K562 (cell line): ENCODE measurements around the gene GOLGA2. TPM values are rescaled to one million over a fixed set of nuclear protein-coding genes. Genes with fewer than 3 reads are reported as not detected.

Experiments used
- ATAC-seq: fragments of 200-7000 bp; cut with Tn5 transposase; 3 replicates; pipeline ENCODE4 v1.9.1; 2020; ENCODE audit warnings: moderate library complexity
- BruUV-seq: library from RNA; stranded (reverse); fragments of 400-500 nt; replicated peaks from 2 replicates; lab custom pipeline; 2021; lab: Mats Ljungman, UMichigan
- CTCF ChIA-PET: fragments of 300-600 bp; formaldehyde crosslinking; extraction: SDS; loops from one replicate; lab custom pipeline; 2021; ENCODE audit warnings: low intra/inter-chr PET ratio; lab: Yijun Ruan, JAX
- POLR2A ChIA-PET: fragments of 300-600, 350-650 bp; sonication (Branson Sonifier 250); formaldehyde crosslinking; extraction: SDS; loops from one replicate; lab custom pipeline; 2021; ENCODE audit warnings: antibody characterized with exemption, inconsistent platforms; lab: Yijun Ruan, JAX
- DNase-seq, 4 experiments: peaks; one replicate each; pipeline versions ENCODE4 v3.0.0 to v3.0.0-alpha.2; 2011 to 2018; ENCODE audit warnings: low spot score in 3 of 4, mixed read lengths in 3 of 4; ENCODE audit errors: extremely low read depth in 1 of 4
- FAIRE-seq: peaks from 2 replicates; lab custom pipeline; 2011; peaks lifted over from hg19 to GRCh38; lab: Jason Lieb, UNC
- H2AFZ ChIP-seq: 2 replicates; pipeline ENCODE4 v1.6.0; 2011; ENCODE audit warnings: low read depth, low read length, control low read depth, inconsistent platforms
- H3K27ac ChIP-seq: fragments of 200-600 bp; 3 replicates; pipeline ENCODE4 v1.8.0; 2011; ENCODE audit warnings: low read depth, mild to moderate bottlenecking, control low read depth, inconsistent platforms, low read length, moderate library complexity, mixed read lengths; ENCODE audit errors: extremely low read depth
- H3K27me3 ChIP-seq, 2 experiments: fragments of 300-600 bp in 1 of 2; 2 replicates in 1 of 2; 3 replicates in 1 of 2; pipeline versions ENCODE4 v1.6.0 to v1.8.0; 2011; ENCODE audit warnings: inconsistent platforms in 2 of 2, low read length in 2 of 2, mild to moderate bottlenecking in 1 of 2, mixed read lengths in 1 of 2, moderate library complexity in 1 of 2; ENCODE audit not compliant: control insufficient read depth in 2 of 2, insufficient read depth in 2 of 2
- H3K36me3 ChIP-seq: fragments of 300-600 bp; 3 replicates; pipeline ENCODE4 v1.8.0; 2011; ENCODE audit warnings: mild to moderate bottlenecking, low read length, inconsistent platforms; ENCODE audit not compliant: control insufficient read depth, insufficient read depth
- H3K4me1 ChIP-seq, 2 experiments: fragments of 200-600 bp in 1 of 2; replicated peaks in 1 of 2; 2 replicates in 1 of 2; 3 replicates in 1 of 2; pipeline versions ENCODE4 v1.5.1 to v1.8.0; 2011; ENCODE audit warnings: inconsistent platforms in 2 of 2, low read length in 2 of 2, mild to moderate bottlenecking in 1 of 2, mixed read lengths in 1 of 2, moderate library complexity in 1 of 2; ENCODE audit not compliant: control insufficient read depth in 2 of 2, insufficient read depth in 2 of 2
- H3K4me2 ChIP-seq: 2 replicates; pipeline ENCODE4 v1.6.1; 2011; ENCODE audit warnings: low read length, control low read depth, inconsistent platforms, mixed read lengths; ENCODE audit not compliant: insufficient read depth
- H3K4me3 ChIP-seq: fragments of 200-600 bp; sonication (generic), shearing (Covaris generic); 2 replicates; pipeline ENCODE4 v1.5.1; 2016; ENCODE audit warnings: control low read depth, inconsistent platforms
- H3K79me2 ChIP-seq: fragments of 200-600 bp; 3 replicates; pipeline ENCODE4 v1.8.0; 2011; ENCODE audit warnings: low read length, inconsistent platforms; ENCODE audit not compliant: control insufficient read depth, insufficient read depth
- H3K9ac ChIP-seq, 2 experiments: 2 replicates each; pipeline versions ENCODE4 v1.6.0 to v1.6.1; 2011; ENCODE audit warnings: low read depth in 2 of 2, low read length in 2 of 2, control low read depth in 1 of 2, inconsistent platforms in 1 of 2, mild to moderate bottlenecking in 1 of 2, mixed read lengths in 1 of 2; ENCODE audit not compliant: insufficient read depth in 1 of 2
- H3K9me1 ChIP-seq: one replicate; pipeline ENCODE4 v1.6.0; 2011; ENCODE audit warnings: inconsistent platforms, mild to moderate bottlenecking, low read length, moderate library complexity; ENCODE audit not compliant: control insufficient read depth, insufficient read depth
- H3K9me3 ChIP-seq: replicated peaks from 2 replicates; pipeline ENCODE4 v1.5.1; 2011; ENCODE audit warnings: low read depth, low read length, inconsistent platforms; ENCODE audit not compliant: control insufficient read depth, insufficient read depth
- H4K20me1 ChIP-seq: replicated peaks from 2 replicates; pipeline ENCODE4 v1.6.1; 2011; ENCODE audit warnings: low read length, inconsistent platforms, mixed read lengths; ENCODE audit not compliant: control insufficient read depth, insufficient read depth
- BRCA1 ChIP-seq, 2 experiments: fragments of 450-650 bp in 1 of 2; sonication (generic) in 1 of 2; formaldehyde crosslinking in 1 of 2; IDR thresholded peaks; 2 replicates each; pipeline versions ENCODE4 v1.5.0 to v1.6.1; 2017 to 2020; ENCODE audit warnings: mild to moderate bottlenecking in 1 of 2, missing genetic modification reagents in 1 of 2
- BRD9 ChIP-seq: fragments of 450-650 bp; IDR thresholded peaks from 2 replicates; pipeline ENCODE4 v1.6.1; 2018; ENCODE audit warnings: low read depth; ENCODE audit not compliant: partially characterized antibody
- ELF1 ChIP-seq: fragments of 200-800 bp; sonication (Bioruptor generic); IDR thresholded peaks from 2 replicates; pipeline ENCODE4 v1.6.1; 2016; ENCODE audit warnings: missing genetic modification characterization, missing compliant biosample characterization
- ETV5 ChIP-seq: sonication (generic); formaldehyde crosslinking; IDR thresholded peaks from 2 replicates; pipeline ENCODE4 v1.4.0; 2020; ENCODE audit warnings: low read depth, mild to moderate bottlenecking, missing genetic modification reagents
- GABPB1 ChIP-seq: sonication (generic); formaldehyde crosslinking; IDR thresholded peaks from 2 replicates; pipeline ENCODE4 v1.8.0; 2022; ENCODE audit warnings: mild to moderate bottlenecking, missing genetic modification reagents
- IFI16 ChIP-seq: fragments of 250-450 bp; sonication (Bioruptor Pico); IDR thresholded peaks from 2 replicates; pipeline ENCODE4 v2.1.2; 2022; ENCODE audit warnings: mild to moderate bottlenecking, inconsistent platforms
- NCOA4 ChIP-seq: fragments of 450-650 bp; IDR thresholded peaks from 2 replicates; pipeline ENCODE4 v1.6.1; 2018; ENCODE audit warnings: mild to moderate bottlenecking; ENCODE audit not compliant: partially characterized antibody
- TAL1 ChIP-seq: fragments of 450-650 bp; IDR thresholded peaks from 2 replicates; pipeline ENCODE4 v1.6.1; 2016; ENCODE audit warnings: mild to moderate bottlenecking
- ZFP36 ChIP-seq: fragments of 150-350 bp; IDR thresholded peaks from 2 replicates; pipeline ENCODE4 v1.6.1; 2018; ENCODE audit warnings: low read length, low read depth; ENCODE audit not compliant: partially characterized antibody
- ZNF316 ChIP-seq: fragments of 450-650 bp; IDR thresholded peaks from 2 replicates; pipeline ENCODE4 v1.6.1; 2016
- ZNF384 ChIP-seq: IDR thresholded peaks from 2 replicates; pipeline ENCODE4 v1.6.1; 2012; ENCODE audit warnings: low read depth, low read length, improper control_type of control experiment
- WGBS: fragments of 100-300 bp; shearing (Covaris generic); methylation state at CpG from one replicate; pipeline ENCODE4 v1.1.6; 2016; ENCODE audit warnings: low coverage, mixed read lengths; ENCODE audit not compliant: insufficient coverage; ENCODE audit errors: missing lambda C conversion rate; 5-methylcytosine and 5-hydroxymethylcytosine counted together
- in situ Hi-C: fragments of 300-500 bp; cut with MboI; formaldehyde crosslinking; loops from 4 replicates; pipeline ENCODE4 v1.15.0; 2018; ENCODE audit warnings: inconsistent platforms, mixed read lengths
- intact Hi-C: fragments of 100-400 bp; cut with micrococcal nuclease; formaldehyde crosslinking; loops from 2 replicates; pipeline ENCODE4 v1.14.2; 2022
- polyA plus RNA-seq, 8 experiments: library from polyadenylated mRNA; depleted of rRNA in 4 of 8; stranded (reverse) in 5 of 8; unstranded in 3 of 8; fragments of >200 nt; fragmentation: Nextera tagmentation in 2 of 8; fragmentation: Illumina TruSeq in 1 of 8; extraction: Ambion mirVana in 2 of 8; extraction: Trizol in 1 of 8; gene quantifications; 2 replicates each; pipeline versions ENCODE4 v1.2.1 to v1.2.3, GENCODE V29; 2011 to 2014; ENCODE audit warnings: inconsistent platforms in 1 of 8, missing spikeins in 1 of 8
- total RNA-seq, 7 experiments: library from RNA; depleted of rRNA in 6 of 7; stranded (reverse); fragments of >200 nt in 6 of 7; fragmentation: Illumina TruSeq in 2 of 7; extraction: Trizol in 2 of 7; gene quantifications; 2 replicates each; pipeline versions ENCODE4 v1.2.1 to v1.2.3, GENCODE V29; 2011 to 2021; ENCODE audit warnings: low replicate concordance in 1 of 7
- TF ChIP-seq, protein P1 (sequence below): fragments of 450-650 bp; IDR thresholded peaks from 2 replicates; pipeline ENCODE4 v1.6.1; 2016; ENCODE audit warnings: low read depth, mild to moderate bottlenecking, moderate library complexity
- TF ChIP-seq, protein P2 (sequence below): fragments of 450-650 bp; formaldehyde crosslinking; IDR thresholded peaks from 2 replicates; pipeline ENCODE4 v1.4.0; 2022; ENCODE audit warnings: mild to moderate bottlenecking, moderate library complexity
- TF ChIP-seq, protein P3 (sequence below): sonication (generic); formaldehyde crosslinking; IDR thresholded peaks from 2 replicates; pipeline ENCODE4 v1.8.1; 2023; ENCODE audit warnings: mild to moderate bottlenecking, missing genetic modification reagents

The GOLGA2 gene
- total and polyA plus RNA-seq, 9 of the 15 experiments (the other 6 are each of a cell fraction or from before 2014, with no cell fraction given), result 15.7 to 138 (median 76.0) TPM

DNA sequence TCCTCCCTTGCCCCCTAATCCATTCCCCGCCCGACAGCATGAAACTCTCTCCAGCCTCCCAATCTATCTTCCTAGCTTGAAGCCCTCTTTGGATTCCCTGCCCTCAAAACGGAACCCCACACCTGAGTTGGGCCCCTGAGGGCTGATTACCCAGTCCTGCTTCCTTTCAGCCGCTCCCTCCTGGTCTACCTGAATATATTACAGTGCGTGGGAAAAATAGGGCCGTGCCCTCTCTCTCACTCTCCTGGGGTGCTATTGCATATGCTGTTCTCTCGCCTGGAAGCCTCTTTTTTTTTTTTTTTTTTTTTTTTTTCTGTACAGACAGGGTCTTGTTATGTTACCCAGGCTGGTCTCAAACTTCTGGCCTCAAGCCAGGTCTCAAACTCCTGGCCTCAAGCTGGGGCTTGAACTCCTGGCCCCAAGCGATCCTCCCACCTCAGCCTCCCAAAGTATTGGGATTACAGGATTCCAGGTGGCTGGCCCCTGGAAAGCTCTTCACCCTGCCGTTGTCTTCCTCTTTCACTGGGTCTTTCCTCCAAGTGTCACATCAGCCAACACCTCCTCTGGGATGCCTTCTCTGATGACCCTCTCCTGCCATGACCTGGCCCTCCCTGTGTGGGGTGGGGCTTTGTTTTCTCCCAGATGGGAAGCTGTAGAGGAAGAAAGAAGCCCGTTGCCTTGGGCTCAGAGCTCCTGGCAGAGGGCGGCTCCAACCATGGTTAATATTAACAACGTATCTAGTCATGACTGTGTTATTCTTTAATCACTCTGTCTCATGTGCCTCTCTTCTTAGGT lies 64.4 kb downstream of the GOLGA2 start:
- Histone ChIP-seq H3K4me2 (no peak overlapping the region), H3K36me3 (0 out of 3 replicates have a peak, but pooled peaks cover 4% of the 10 kb centered on the region), H3K4me3 (no peak overlapping the region), H4K20me1 (peaks cover 3% of the 10 kb centered on the region; the same call in 1 of the 2 replicates), H3K27ac (no peak overlapping the region), H3K9ac (peak overlapping the region in 1 of 2 experiments; percentile 66; a peak in 1 of 4 replicates), H3K9me3 (no peaks in the 10 kb centered on the region), H3K9me1 (no peaks in the 10 kb centered on the region), H3K79me2 (no peaks in the 10 kb centered on the region), H3K27me3 (no peaks in the 10 kb centered on the region), H2AFZ (no peak overlapping the region), H3K4me1 (peaks cover 8 to 35% of the 10 kb centered on the region in 2 experiments; a peak in 4 of 5 replicates)
- DNase-seq (no peak), FAIRE-seq (no peak), ATAC-seq (0 out of 3 replicates have a peak, but pooled peaks have one; percentile 5)
- BruUV-seq, result no TSS peak
- in situ Hi-C loops (loop anchor here (10.0 kb wide), 1 partner anchor 1463 kb away; no protein-coding TSS in a partner anchor), intact Hi-C loops (loop anchor here (10.0 kb wide), 1 partner anchor 133 kb away; the partner anchor contains the start of gene SLC27A4)
- 24% methylated on average over 12 of the region's 12 CpGs for WGBS
- CTCF ChIA-PET, result no interaction called here
- POLR2A ChIA-PET, result interaction anchor here (0.6 to 1.6 kb wide), 7 partner anchors 12 to 1506 kb away, joined by 3 to 5 read pairs (median 3); partner anchors contain the start of gene CIZ1
- TF ChIP-seq TAL1 (no peak), IFI16 (CRISPR knock-in tag) (no peak), NCOA4 (no peak), GABPB1 (CRISPR knock-in tag) (no peak), ELF1 (no peak), BRCA1 (IDR thresholded peaks at IDR 0.05) (no peak), BRCA1 (CRISPR knock-in tag; IDR thresholded peaks at IDR 0.05) (no peak), ZNF316 (no peak), ZFP36 (peak; percentile 91), ETV5 (CRISPR knock-in tag) (no peak), BRD9 (no peak), ZNF384 (0 out of 2 replicates have a peak, but pooled peaks have one; percentile 22)
- TF ChIP-seq, protein P1, sequence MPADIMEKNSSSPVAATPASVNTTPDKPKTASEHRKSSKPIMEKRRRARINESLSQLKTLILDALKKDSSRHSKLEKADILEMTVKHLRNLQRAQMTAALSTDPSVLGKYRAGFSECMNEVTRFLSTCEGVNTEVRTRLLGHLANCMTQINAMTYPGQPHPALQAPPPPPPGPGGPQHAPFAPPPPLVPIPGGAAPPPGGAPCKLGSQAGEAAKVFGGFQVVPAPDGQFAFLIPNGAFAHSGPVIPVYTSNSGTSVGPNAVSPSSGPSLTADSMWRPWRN, result no peak
- TF ChIP-seq, protein P2, sequence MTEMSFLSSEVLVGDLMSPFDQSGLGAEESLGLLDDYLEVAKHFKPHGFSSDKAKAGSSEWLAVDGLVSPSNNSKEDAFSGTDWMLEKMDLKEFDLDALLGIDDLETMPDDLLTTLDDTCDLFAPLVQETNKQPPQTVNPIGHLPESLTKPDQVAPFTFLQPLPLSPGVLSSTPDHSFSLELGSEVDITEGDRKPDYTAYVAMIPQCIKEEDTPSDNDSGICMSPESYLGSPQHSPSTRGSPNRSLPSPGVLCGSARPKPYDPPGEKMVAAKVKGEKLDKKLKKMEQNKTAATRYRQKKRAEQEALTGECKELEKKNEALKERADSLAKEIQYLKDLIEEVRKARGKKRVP (CRISPR knock-in tag), result no peak
- TF ChIP-seq, protein P3, sequence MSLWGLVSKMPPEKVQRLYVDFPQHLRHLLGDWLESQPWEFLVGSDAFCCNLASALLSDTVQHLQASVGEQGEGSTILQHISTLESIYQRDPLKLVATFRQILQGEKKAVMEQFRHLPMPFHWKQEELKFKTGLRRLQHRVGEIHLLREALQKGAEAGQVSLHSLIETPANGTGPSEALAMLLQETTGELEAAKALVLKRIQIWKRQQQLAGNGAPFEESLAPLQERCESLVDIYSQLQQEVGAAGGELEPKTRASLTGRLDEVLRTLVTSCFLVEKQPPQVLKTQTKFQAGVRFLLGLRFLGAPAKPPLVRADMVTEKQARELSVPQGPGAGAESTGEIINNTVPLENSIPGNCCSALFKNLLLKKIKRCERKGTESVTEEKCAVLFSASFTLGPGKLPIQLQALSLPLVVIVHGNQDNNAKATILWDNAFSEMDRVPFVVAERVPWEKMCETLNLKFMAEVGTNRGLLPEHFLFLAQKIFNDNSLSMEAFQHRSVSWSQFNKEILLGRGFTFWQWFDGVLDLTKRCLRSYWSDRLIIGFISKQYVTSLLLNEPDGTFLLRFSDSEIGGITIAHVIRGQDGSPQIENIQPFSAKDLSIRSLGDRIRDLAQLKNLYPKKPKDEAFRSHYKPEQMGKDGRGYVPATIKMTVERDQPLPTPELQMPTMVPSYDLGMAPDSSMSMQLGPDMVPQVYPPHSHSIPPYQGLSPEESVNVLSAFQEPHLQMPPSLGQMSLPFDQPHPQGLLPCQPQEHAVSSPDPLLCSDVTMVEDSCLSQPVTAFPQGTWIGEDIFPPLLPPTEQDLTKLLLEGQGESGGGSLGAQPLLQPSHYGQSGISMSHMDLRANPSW (CRISPR knock-in tag), result no peak
